NCI-H2196 treated with DMSO at 0.1 percent for 48 hours (cell line): ENCODE measurements around the gene ARID1A.

Source experiments
- DNase-seq: peaks from one replicate; lab custom pipeline; 2025; ENCODE audit not compliant: unreplicated experiment; lab: John Stamatoyannopoulos, UW

Gene ARID1A

DNA sequence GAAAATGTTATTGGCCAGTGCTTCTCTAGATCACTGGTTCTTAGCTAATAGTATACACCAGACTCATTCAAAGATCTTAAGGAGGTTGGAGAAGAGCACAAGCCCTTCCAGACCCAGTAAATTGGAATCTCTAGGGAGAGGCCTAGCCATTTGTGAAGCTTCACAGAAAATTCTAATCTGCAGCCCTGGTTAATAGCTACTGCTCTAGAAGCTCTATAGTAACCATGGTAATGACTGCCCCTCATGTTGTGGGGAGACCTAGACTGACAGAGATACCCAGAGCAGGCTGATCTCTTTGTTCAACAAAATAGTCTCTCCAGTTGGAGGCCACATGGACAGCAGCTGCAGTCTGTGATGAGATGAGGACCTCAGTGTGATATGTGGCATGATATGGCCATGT, 31.7 kb downstream of the ARID1A start:
- DNase-seq: no peak

DNA sequence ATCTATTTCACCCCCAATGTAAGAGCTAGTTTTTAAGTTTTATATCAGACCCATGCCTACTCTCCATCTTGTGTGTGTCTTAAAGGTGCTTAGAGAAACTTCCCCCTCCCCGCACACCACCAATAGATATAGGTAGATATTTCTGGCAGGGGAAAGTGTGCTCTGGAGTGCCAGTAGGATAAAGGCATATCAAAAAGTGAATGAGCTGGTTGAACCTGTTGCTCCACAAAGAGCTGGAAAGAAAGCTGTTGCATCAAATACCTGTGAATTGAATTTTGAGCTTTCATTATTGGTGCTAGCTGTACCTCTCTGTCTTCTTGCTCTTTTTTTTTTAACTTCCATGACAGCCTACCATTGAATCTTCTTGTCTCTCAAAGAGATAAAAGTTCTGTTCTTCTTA, 32.8 kb downstream of the ARID1A start:
- no peak for DNase-seq

DNA sequence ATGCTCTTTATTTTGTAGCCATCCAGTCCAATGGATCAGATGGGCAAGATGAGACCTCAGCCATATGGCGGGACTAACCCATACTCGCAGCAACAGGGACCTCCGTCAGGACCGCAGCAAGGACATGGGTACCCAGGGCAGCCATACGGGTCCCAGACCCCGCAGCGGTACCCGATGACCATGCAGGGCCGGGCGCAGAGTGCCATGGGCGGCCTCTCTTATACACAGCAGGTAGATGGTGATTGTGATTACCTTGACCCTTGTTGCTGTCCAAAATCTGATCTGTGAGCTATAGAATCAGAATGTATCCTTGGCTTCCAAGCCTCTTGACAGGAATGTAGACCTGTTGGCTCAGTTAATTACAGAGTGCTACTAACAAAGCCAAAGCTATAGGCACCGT, 33.8 kb downstream of the ARID1A start:
- no peak for DNase-seq

DNA sequence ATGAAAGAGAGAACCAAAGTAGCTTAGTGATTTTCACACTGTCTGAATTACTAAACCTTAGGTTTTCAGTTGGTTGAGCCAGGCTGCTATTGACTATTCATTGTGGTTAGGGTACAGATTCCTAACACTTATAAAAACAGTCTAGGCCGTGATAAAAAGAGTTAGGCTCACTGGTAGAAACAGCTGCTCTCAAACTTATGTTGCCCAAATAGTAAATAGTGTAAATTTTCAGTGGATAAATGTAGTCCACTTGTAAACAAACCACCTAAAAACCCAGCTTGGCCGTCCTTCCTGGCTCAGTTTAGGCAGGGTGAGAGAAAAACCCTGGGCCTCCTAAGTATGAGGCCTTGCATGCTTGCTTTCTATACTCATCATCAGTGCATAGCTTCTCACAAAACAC, 34.9 kb downstream of the ARID1A start:
- DNase-seq: no peak

DNA sequence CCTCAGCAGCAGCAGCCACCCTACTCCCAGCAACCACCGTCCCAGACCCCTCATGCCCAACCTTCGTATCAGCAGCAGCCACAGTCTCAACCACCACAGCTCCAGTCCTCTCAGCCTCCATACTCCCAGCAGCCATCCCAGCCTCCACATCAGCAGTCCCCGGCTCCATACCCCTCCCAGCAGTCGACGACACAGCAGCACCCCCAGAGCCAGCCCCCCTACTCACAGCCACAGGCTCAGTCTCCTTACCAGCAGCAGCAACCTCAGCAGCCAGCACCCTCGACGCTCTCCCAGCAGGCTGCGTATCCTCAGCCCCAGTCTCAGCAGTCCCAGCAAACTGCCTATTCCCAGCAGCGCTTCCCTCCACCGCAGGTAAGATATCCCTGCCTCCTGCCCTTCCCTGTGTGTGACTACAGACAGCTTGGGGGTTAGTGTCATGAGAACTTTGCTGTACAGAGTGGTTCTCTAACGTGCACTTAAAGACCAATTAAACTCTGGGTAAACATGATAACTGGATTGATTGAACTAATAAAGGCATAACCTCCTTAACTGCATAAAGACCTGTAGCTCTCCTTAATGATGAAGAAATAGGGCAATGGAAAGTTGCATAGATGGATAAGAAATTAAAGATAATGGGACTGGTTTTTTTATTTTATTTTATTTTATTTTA, 35.6 kb downstream of the ARID1A start:
- no peak for DNase-seq

DNA sequence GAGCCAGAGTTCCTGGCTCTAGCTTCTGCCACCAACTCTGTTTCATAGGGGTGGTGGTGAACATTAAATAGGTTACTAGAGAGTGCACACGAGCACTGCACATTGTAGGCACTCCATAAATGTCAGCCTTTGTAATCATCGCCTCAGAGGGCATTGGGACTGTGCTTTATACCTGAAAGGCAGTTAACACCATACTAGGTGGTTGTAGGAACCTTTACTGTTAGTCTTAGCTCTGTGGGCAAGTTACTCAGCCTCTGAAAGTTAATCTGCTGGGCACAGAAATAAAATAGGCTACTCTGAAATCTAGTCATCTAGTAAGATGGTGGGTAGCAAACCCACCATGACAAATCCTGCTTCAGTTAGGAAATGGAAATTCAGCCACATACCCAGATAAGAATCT, 37.6 kb downstream of the ARID1A start:
- no peak for DNase-seq

DNA sequence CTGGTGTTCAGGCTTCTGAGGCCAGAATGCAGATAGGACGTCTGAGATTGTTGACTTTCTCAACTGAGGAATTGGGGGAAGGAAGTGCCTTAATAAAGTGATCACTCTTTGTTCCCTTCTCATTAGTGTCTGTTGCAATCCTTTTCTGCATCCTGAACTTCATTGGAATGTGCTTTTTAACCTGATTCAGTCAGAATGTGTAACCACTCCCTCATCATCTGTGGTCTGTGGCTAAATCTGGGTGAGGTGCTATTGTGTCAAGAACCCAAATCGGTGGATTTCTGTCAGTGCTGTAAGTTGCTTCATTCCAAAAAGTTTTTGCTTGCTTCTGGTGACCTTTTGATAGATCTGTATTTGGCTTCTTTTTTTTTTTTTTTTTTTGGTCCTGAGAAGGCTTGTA, 38.2 kb downstream of the ARID1A start:
- no peak for DNase-seq

DNA sequence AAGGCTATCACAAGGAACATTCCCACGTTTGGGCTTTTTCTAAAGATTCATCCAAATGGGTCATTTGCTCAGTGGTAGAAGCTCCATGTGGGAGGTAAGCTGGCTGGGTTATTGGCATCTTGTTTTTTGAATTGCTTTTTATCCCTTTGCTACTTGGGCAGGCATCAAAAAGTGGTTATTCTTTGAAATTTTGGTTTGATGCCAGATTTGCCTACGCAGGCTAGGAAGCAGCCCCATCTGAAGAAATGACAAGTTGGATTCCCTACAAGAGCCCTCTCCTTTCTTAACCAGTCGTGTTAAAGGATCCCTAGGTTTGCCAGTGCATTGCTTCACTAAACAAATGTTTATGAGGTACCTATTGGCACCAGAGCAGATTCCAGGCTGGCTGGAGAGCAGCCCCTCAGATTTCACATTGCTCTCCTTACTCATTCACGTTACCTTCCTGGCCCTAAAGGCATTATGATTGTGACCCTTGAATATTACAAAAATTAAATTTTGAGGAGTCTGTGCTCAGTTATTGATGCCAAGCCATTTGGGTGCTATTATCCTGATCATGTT, 38.8 kb downstream of the ARID1A start:
- no peak for DNase-seq

DNA sequence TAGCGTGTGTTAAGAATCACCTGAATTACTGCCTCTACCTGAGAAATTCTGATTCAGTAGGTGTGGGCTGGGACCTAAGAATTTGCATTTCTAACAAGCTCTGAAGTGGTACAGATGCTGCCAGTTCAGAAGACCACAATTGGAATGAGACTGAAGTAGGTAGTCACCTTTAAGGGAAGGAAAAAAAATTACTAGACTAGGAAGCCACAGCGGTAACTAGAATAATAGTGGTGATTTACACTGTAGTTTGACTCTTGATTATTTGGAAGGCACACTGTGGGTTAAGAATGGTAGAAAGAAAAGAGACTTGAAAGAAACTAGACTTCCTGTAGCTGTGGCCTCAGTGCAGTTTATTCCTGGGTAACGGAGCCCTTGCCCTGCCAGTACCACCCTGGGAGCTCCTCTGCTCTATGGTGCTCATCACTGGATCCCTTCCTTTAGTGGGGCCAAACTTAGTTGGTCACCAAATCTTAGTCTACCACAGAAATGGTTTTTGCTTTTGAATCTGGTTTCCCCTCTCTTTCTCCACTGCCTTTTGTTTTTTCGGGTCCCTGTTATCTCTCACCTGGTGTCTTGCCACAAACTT, 43.6 kb downstream of the ARID1A start:
- DNase-seq: no peak

DNA sequence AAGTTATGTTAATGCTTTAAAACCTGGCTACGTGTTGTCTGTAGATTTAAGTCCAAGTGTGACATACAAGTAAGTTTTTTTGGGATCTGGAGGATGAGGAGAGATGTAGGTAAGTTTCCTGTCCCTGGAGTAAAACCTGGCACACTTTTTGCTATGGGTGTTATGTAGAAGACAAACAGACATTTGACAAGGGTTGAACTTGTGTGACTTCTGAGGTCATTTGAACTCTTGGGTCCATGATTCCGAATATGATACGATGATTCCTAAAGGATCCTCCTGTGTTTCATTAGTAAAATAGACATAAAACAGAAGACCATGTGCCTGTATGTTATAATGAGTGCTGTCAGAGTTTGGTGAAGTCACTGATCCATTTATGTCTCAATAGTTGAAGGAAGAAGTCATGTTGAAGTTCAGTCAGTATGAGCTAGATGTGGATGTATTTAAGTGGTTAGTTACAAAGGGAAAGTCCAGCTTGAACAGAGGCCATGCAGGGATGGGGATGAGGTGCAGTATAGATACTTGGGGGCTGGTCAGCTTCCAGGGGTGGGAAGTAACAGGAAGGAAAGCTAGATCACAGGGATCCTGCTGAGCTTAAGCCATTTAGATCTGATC, 44.3 kb downstream of the ARID1A start:
- no peak for DNase-seq

DNA sequence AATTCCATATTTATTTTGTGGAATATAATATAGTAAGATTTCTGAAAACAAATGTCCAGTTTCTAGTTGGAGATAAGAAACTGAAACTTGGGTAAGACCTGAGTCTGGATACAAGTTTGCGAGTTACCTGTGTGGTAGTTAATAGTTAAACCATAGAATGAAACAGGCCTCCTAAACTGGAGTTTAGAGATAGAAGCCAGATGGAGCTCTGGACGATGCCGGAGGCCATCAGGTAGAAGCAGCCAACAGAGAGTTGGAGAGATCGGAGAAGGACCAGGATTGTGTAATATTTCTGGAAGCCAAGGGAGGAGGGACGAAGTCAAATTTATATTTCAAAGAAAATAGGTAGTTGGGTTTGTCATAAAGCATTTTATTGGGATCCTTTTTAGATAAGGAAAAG, 45.1 kb downstream of the ARID1A start:
- DNase-seq: no peak

DNA sequence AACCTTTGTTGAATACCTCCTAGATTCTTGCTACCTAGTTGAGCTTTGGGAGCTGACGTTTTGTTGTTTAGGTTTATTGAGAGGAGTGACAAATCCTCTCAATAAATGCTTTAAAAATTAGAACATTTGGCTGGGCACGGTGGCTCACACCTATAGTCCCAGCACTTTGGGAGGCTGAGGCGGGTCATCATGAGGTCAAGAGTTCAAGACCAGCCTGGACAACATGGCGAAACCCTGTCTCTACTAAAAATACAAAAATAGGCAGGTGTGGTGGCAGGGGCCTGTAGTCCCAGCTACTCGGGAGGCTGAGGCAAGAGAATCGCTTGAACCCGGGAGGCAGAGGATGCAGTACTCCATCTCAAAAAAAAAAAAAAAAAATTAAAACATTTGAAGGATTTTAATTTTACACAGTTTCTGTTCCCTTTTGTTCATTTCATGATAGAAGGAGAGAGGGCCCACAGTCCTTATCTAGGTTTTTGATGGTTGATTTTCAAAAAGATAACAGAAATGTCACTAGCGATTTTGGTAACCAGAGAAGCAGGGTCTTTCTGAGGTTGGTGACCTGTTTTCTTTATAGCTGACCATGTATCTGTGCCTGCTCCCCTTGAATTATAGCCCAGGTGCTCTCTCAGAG, 47.7 kb downstream of the ARID1A start:
- no peak for DNase-seq

DNA sequence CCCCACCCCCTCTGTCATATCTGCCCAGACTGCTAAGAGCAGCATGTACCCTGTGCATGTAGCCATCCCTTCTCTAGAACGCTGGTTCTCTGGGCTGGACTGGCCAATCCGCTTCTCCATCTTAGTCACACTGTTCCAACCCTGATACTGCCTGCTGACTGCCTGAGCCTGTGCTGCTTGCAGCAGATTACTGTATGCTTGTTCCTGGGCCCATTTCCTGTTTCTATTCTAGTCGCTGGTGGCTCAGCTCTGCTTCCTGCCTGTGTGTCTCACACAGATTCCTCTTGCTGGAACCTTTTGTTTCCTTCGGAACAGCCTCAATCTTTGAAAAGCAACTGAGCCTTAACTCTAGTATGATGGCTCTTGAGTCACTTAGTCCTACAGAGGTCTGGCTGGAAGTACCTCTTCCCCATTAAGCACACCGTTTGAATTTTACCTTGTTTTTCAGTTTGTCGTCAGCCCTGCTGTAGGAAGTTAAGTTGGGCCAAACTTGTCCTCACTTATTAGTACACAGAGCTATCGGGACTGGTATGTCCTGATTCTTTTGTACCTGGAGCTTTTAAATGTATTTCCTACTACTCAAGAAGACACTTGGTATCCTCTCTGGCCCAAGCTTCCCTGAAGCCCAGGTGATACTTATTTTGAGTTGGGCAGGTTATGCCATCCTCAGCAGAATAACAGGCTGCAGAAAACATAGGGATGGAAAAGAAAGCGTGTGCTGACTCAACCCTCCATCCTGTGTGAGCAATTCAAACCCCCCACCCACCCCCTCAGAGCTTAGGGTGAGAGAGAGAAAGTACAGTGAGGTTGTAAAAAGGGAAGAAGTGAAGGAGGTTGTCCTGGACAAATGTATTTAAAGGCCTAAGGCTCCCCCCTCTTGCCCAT, 48.5 kb downstream of the ARID1A start:
- peak; percentile 77 for DNase-seq

DNA sequence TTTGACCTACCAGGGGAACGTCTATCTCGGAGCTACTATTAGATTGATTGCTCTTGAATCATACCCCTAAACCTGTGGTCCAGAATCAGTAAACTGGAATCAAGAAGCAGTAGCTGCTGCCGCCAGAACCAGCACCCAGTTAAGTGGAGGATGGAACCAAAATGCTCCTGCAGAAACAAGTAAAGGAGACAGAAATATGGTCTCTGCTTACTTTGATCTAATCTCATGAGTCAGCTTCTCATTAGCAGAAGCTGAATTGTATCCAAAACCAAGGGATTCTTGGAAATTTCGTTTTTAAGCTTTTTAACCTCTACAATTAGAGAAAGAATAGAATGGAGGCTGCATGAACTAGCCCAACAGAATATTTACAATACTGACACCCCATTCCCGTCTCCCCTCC, 49.4 kb downstream of the ARID1A start:
- no peak for DNase-seq

DNA sequence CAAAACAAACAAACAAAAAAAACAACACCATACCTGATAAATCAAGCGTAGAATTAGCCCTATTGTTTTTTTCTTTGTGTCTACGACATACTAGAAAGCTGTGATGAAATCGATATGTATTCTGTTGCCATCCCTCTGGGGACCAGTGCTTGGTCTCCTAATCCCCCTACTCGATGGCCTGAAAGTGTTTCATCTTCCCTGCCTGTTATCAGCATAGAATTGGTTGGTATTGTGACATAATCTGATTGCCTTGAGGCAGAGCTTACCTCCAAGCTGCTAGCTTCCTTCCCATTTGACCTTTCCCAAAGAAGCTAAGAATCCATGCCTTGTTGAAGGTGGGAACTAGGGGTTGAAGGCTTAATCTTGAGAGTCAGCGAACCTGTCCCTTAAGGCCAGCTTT, 51.2 kb downstream of the ARID1A start:
- no peak for DNase-seq

DNA sequence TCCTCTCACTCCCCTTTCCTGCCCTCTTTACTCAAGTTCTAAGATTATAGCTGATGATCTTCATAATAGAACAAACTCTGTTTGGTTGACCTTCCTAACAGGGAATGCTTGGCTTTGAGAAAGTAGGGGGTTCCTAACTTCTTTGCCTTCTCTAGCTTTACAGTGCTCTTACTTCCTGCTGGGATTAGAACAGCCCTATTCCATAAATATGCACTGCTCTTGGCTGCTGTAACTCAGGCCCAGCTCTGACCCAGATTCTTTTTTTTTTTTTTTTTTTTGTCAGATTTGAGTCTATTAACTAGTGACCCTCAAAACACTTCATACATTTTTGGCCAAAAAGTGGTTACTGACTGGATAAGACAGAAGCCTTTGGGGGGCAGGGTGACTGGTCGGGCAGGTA, 52.5 kb downstream of the ARID1A start:
- DNase-seq: no peak

DNA sequence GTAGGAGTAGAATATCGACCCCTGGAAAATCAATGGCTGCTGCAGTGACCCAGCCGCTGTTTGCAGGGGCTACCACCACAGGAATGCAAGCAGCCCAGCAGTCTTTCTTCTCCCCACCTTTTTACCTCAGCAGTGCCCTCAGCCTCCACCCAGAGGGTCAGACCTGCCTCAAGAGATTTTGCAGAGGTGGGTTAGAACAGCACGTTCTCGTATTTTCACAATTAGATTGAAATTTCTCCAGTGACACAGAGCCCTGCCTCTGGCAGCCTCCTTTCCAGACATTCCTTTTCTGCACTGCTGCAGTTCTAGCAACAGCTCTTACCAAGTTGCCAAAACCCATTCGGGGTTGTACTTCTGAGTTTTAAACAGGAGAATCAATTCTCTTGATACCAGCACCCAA, 53.6 kb downstream of the ARID1A start:
- DNase-seq: no peak

DNA sequence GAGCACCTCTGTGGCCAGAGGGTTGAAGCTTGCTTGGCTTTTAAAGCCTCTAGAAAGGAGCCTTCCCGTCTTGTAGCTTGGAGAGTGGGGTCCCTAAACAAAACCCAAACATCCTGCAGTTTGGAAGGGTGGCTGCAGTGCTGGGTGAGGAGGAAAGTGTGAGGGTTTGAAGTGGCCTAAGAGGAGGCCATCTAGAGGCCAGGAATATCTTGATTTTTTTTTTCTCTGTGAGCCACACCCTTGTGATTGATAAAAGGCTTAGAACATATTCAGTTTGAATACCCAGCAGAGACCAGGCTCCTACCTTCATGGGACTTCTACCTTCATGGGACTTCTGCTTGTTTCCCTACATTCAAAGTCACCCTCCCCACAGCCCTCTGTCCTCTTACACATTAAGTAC, 54.6 kb downstream of the ARID1A start:
- DNase-seq: no peak

DNA sequence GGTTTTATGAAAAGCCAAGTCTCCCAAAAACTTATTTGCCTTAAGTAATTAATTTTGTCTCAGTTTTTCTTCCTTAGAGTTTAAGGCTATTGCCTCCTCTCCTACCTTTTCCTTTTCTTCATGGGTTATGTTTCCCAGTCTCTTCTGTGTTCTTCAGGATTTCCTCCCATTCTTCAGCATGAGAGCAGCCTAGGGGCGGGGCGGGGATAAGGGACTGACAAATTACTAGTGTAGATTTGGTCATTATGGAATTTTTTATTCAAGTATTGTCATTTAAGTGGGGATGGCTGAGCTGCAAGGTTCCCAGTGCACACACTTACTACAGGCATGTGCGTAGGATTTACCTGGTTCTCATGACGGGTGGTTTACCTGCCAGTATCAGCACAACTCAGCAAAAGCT, 56.7 kb downstream of the ARID1A start:
- no peak for DNase-seq

DNA sequence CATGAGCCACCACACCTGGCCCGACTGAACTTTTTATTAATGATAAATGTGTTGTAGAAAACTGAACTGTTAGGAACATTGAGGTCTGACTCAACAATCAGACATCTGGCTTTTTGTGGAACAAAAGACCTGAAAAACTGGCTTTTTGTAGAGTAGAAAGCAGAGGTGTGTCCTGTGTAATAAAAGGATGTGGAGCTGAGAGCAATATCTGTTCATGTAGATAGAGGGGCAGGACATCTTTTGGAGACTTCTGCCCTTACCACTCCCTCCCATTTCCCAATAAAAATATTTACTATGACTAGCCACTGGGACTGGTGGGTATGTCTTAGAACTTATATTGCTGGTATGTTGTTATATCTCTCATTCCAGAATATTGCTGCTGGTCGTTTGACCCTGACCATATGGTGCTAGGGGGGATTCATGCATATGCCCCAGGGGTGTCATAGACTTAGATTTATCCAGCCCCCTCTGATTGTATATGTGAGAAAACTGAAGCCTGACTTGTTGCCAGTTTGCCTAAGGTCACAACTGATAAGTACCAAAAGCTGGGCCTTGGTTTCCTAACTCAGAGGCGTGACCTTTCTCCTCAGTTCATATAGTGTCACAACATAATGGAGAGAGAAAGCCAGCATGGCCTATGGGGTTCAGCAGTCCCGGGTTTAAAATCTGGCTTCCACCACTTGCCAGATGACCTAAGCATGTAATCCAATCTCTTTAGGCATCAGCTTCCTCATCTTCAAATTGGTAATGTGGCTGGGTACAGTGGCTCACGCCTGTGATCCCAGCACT, 58.5 kb downstream of the ARID1A start:
- DNase-seq: no peak
